ENCODE data around the gene APBA3. TPM values are rescaled to one million over a fixed set of nuclear protein-coding genes. Genes with fewer than 3 reads are reported as not detected.

APBA3 gene
- total RNA-seq, 2 experiments from 2014 or later = 21.4 to 21.9 TPM

GRCh38 chr19:3796358-3796757 lies 34.9 kb upstream of the APBA3 start:
- no peak overlapping the region for H3K27ac Mint-ChIP-seq
- peaks cover 17% of the 10 kb centered on the region for H3K4me1 Mint-ChIP-seq
- no peak overlapping the region for H3K4me3 Mint-ChIP-seq
- no peak for DNase-seq
- H3K36me3 Mint-ChIP-seq = peaks cover 5% of the 10 kb centered on the region
- H3K27me3 Mint-ChIP-seq = no peaks in the 10 kb centered on the region
- peaks cover 7% of the 10 kb centered on the region for H3K9me3 Mint-ChIP-seq

GRCh38 chr19:3793799-3794198 lies 32.3 kb upstream of the APBA3 start:
- DNase-seq = no peak
- peaks cover 11% of the 10 kb centered on the region for H3K4me1 Mint-ChIP-seq
- H3K27me3 Mint-ChIP-seq = no peaks in the 10 kb centered on the region
- H3K9me3 Mint-ChIP-seq = peaks cover 10% of the 10 kb centered on the region
- no peak overlapping the region for H3K4me3 Mint-ChIP-seq
- no peak overlapping the region for H3K27ac Mint-ChIP-seq
- H3K36me3 Mint-ChIP-seq = peaks cover 5% of the 10 kb centered on the region

DNA sequence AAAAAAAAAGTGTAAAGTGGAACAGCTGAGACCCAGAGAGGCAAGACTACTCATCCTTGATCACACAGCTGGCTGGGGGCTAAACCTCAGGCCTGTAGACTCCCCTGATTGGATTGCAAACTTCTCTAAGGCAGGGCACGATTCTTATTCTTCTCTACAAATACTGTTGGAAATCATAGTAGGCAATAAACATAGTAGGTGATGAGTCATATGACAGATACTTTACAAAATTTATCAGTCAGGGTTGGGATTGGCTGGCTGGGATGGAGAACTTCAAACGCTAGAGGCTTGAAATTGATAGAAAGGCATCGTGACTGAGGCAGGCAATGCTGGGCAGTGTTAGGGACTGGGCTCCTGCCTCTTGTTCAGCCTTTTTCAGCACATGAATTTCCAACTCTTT lies 30.6 kb upstream of the APBA3 start:
- Mint-ChIP-seq H3K27me3 (no peaks in the 10 kb centered on the region), H3K9me3 (peaks cover 8% of the 10 kb centered on the region), H3K36me3 (peaks cover 5% of the 10 kb centered on the region), H3K4me1 (peaks cover 7% of the 10 kb centered on the region), H3K4me3 (no peak overlapping the region), H3K27ac (no peak overlapping the region)
- DNase-seq = no peak

DNA sequence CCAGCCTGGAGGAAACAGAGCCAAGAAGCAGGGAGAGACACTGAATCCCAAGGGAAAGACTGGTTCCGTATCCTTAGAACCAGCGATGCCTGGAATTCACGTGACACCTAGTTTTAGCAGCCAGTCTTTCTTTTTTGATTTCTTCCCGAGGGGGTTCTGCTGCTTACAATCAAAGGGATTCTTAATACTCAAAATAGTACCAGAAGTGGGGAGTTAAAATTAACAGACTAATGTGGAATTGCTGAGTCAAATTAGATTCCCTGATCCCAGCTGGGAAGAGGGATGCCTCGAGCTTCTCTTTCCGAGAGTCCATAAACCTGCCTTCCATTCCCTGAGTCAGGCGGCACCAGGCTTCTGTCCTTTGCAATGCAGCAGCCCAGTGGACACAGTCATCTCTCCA lies 29.4 kb upstream of the APBA3 start:
- H3K9me3 Mint-ChIP-seq = peaks cover 3% of the 10 kb centered on the region
- H3K27ac Mint-ChIP-seq = no peak overlapping the region
- H3K4me3 Mint-ChIP-seq = no peak overlapping the region
- no peak for DNase-seq
- peaks cover 7% of the 10 kb centered on the region for H3K4me1 Mint-ChIP-seq
- no peaks in the 10 kb centered on the region for H3K27me3 Mint-ChIP-seq
- no peaks in the 10 kb centered on the region for H3K36me3 Mint-ChIP-seq

DNA sequence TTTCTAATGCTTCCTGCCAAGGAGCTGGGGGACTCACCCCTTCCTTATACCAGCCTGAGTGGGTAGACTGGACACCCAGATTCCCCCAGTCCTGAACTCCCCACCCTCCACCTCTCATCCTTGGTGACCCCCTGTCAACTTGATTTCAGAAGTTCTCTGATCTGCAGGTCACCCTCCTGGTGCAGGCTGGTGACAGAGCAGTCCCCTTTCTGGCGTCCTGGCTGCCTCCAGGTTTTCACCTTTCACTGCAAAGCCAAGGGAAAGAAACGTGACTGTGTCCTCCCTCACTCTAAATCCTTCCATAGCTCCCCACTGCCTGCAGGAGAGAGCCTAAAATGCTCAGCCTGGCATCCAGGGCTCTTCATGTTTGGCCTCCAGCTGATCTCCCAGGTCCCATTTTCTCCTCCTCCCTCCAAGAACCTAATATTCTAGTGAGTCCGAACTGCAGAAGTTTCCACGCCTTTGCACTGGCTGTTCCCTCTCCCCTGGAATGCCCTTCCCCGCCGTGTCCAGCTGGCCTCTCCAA lies 28.8 kb upstream of the APBA3 start:
- Mint-ChIP-seq H3K27ac (no peak overlapping the region), H3K4me1 (peaks cover 7% of the 10 kb centered on the region), H3K36me3 (no peaks in the 10 kb centered on the region), H3K4me3 (no peak overlapping the region), H3K27me3 (no peaks in the 10 kb centered on the region), H3K9me3 (peaks cover 3% of the 10 kb centered on the region)
- DNase-seq = no peak

- no peak overlapping the region for H3K4me3 Mint-ChIP-seq
- peaks cover 3% of the 10 kb centered on the region for H3K9me3 Mint-ChIP-seq
- no peak for DNase-seq
- peaks cover 6% of the 10 kb centered on the region for H3K36me3 Mint-ChIP-seq
- no peaks in the 10 kb centered on the region for H3K27me3 Mint-ChIP-seq
- H3K27ac Mint-ChIP-seq = no peak overlapping the region
- H3K4me1 Mint-ChIP-seq = peaks cover 11% of the 10 kb centered on the region
Observed at GRCh38 chr19:3788996-3789778, 27.7 kb upstream of the APBA3 start.

DNA sequence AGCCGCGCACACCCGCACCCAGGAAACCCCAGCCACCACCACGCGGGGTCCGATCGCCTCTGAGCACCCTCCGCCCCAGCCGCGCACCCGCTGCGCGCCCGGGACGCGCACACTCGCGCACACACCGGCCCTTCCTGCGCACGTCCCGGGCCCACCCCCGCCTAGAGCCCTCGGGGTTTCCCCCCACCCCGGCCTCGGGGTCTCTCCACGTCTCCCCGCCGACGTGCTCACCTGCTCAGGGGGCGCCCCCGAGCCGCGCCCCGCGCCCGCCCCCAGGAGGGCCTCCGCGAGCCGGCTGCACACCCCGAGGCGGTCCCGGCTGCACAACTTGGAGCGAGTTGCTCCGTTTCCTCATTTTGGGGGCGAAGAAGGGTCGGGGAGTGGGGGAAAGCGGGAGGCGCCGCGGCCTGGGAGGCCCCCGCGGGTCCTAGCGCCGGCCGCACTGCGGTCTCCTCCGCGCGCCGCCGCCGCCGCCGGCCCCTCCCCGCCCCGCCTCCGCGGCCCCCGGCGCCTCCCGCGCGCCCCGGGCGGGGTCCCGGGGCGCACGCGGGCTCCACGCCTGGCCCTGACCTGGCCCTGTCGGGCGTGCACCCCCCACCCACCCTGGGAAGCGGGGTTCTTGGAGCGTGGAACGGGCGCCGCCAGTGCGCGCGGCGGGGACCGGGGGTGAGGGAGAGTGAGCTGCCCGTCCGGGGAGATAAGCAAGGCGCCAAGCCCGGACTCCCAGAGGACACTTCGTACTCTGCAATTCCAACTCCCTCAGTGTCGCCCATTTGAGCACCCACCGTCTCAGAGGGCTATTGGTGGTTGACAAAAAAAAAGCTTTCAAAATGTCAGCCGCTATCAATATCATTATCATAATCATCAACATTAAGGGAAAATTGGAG lies 24.7 kb upstream of the APBA3 start, which contains the start of gene MATK:
MATK (minus strand) TSS at position 444 of the 887 bp plus-strand sequence. CDS start 1,246 bp downstream, outside the sequence.
- Mint-ChIP-seq H3K4me1 (peaks cover 8% of the 10 kb centered on the region), H3K9me3 (peaks cover 14% of the 10 kb centered on the region)

GRCh38 chr19:3785451-3785937 lies 24.0 kb upstream of the APBA3 start:
- peaks cover 33% of the 10 kb centered on the region for H3K36me3 Mint-ChIP-seq
- peaks cover 16% of the 10 kb centered on the region for H3K9me3 Mint-ChIP-seq
- H3K4me3 Mint-ChIP-seq = peak overlapping the region; percentile 86
- peak; percentile 45 for DNase-seq
- H3K27ac Mint-ChIP-seq = peak overlapping the region; percentile 25
- peaks cover 8% of the 10 kb centered on the region for H3K4me1 Mint-ChIP-seq
- no peaks in the 10 kb centered on the region for H3K27me3 Mint-ChIP-seq

More for the DNA sequence above, 24.7 kb upstream of the APBA3 start, which contains the start of gene MATK:
- H3K27ac Mint-ChIP-seq = peak within 1 kb of the TSS; percentile 25
- H3K4me3 Mint-ChIP-seq = peak within 1 kb of the TSS; percentile 86
- H3K36me3 Mint-ChIP-seq = peaks cover 29% of the 10 kb centered on the region
- peak; percentile 54 for DNase-seq
- no peaks in the 10 kb centered on the region for H3K27me3 Mint-ChIP-seq

DNA sequence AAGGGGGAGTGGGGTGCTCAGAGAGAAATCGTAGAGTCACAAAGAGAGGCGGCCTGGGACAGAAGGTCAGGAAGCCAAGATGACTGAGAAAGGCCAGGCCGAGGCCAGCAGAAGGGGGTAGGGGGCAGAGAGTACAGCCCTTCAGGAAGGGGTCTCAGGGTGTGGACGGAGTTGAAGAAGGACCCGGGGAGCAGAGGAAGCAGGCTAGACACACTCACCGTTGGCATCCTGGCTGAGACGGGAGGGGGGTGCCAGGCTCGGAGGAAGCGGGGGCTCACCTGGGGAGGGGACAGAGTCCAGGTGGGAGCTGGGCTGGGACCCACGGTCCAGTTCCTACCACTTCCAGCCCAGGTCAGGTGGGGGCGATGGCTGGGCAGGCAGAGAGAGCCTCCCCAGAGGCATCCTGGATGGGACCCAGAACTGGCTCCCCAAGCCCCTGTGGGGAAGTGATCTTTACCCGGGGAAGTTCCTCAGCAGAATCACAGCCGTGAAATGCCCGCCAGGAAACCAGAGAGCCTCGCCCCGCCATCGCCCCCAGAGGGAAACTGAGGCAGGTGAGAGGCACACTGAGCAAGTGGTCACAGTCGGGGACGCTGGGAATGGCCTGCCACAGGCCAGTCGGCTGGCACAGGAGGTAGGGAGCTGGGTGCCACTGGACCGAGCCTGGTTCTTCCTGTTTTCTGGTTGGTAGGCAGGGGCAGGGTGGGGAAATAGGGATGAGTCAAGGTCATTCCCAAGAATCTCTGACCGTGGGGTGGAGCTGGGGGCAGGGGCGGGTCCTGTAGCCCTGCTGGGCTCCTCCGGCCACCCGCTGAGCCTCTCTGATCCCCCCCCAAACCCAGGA lies 23.3 kb upstream of the APBA3 start:
- H3K9me3 Mint-ChIP-seq = peaks cover 14% of the 10 kb centered on the region
- DNase-seq = no peak
- H3K27me3 Mint-ChIP-seq = no peaks in the 10 kb centered on the region
- H3K4me1 Mint-ChIP-seq = peaks cover 8% of the 10 kb centered on the region
- H3K36me3 Mint-ChIP-seq = peaks cover 33% of the 10 kb centered on the region
- peak overlapping the region; percentile 86 for H3K4me3 Mint-ChIP-seq
- H3K27ac Mint-ChIP-seq = peak overlapping the region; percentile 70

DNA sequence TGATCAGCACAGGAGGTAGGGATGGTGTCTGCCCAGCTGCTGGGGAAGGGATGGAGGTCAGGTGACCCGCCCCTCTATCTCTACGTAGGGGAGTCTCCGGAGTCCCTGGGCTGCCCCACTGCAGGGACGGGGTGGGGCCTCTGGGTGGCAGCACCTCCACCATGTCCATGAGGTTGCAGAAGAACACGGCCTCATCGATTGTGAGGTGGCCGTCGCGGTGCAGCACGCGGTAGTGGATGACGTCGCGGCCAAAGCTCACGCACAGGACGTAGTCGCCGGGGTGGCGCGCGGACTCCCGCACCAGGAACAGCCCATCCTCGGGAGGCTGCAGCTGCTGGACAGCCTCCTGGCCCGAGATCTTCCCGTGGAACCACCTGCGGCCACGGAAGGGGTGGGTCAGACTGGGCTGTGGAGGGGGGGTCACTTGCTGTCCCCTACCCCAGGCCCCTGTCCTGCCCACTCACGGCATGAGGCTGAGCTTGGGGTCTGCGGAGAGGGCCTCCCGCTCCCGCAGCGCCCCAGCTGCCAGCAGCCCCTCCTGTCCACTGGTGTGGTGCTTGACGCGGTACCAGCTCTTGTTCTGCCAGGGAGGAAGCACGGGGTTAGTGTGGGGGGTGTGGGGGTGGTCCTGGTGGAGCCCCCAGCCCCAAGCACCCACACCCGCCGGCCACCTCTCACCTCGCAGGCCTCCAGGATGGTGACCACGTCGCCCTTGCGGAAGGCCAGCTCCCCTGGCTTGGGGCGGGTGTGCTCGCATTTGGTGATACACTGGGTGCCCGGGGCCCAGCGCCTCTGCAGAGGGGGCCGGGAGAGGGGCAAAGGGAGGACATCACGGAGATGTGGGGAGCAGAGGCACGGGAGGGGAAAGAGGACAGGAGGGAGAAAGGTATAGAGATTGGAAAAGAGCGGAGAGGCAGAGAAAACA lies 22.4 kb upstream of the APBA3 start:
- Mint-ChIP-seq H3K4me1 (peaks cover 5% of the 10 kb centered on the region), H3K27me3 (no peaks in the 10 kb centered on the region), H3K36me3 (peaks cover 33% of the 10 kb centered on the region), H3K9me3 (peaks cover 14% of the 10 kb centered on the region), H3K27ac (no peak overlapping the region), H3K4me3 (peak overlapping the region; percentile 86)
- DNase-seq = peak; percentile 56

GRCh38 chr19:3782903-3783302 lies 21.4 kb upstream of the APBA3 start:
- DNase-seq = no peak
- no peak overlapping the region for H3K4me3 Mint-ChIP-seq
- no peak overlapping the region for H3K27ac Mint-ChIP-seq
- H3K4me1 Mint-ChIP-seq = peaks cover 3% of the 10 kb centered on the region
- no peaks in the 10 kb centered on the region for H3K27me3 Mint-ChIP-seq
- H3K9me3 Mint-ChIP-seq = peaks cover 14% of the 10 kb centered on the region
- H3K36me3 Mint-ChIP-seq = peaks cover 33% of the 10 kb centered on the region

- Mint-ChIP-seq H3K27me3 (no peaks in the 10 kb centered on the region), H3K4me1 (peaks cover 3% of the 10 kb centered on the region), H3K36me3 (peaks cover 33% of the 10 kb centered on the region), H3K4me3 (no peak overlapping the region), H3K27ac (no peak overlapping the region), H3K9me3 (peaks cover 14% of the 10 kb centered on the region)
- DNase-seq = no peak
Observed at GRCh38 chr19:3782330-3782729, 20.8 kb upstream of the APBA3 start.

DNA sequence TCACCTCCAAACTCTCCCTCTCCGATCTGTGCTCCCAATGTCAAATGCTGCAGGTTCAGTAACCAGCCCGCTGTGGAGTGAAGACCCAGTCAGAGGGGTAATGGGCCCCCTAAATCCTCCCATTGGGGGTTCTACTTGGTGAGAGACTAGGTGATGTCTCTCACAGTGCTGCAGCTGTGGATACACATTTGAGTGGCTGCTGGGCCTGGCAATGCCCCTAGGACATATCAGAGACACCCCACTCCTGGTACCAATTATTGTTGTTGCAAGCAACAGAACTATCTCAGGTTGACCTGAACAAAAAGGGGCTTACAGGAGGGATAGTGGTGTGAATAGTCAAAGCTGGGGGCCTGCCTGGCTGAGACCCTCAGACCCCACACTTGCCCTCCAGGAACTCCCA lies 20.1 kb upstream of the APBA3 start:
- Mint-ChIP-seq H3K9me3 (peaks cover 14% of the 10 kb centered on the region), H3K4me1 (peaks cover 3% of the 10 kb centered on the region), H3K27me3 (no peaks in the 10 kb centered on the region), H3K36me3 (peaks cover 35% of the 10 kb centered on the region), H3K4me3 (no peak overlapping the region), H3K27ac (no peak overlapping the region)
- no peak for DNase-seq
